Muscle of leg (tissue), 11 donors: ENCODE measurements around the gene PSTK. TPM values are rescaled to one million over a fixed set of nuclear protein-coding genes. Genes with fewer than 3 reads are reported as not detected.
A peak's percentile ranks its signal among the peaks of the same experiment; 100 is the strongest.

ENCODE experiments used
- DNase-seq: peaks from one replicate; pipeline ENCODE4 v3.0.0; 2013
- H3K27ac ChIP-seq: one replicate; pipeline ENCODE4 v1.5.1; 2013; ENCODE audit warnings: mild to moderate bottlenecking, low read length, control low read depth
- H3K27me3 ChIP-seq: one replicate; pipeline ENCODE4 v1.6.1; 2013; ENCODE audit warnings: low read length; ENCODE audit not compliant: control insufficient read depth, insufficient read depth
- H3K36me3 ChIP-seq: one replicate; pipeline ENCODE4 v1.6.1; 2013; ENCODE audit warnings: low read length; ENCODE audit not compliant: control insufficient read depth, insufficient read depth
- H3K4me1 ChIP-seq: one replicate; pipeline ENCODE4 v1.6.1; 2013; ENCODE audit warnings: low read length; ENCODE audit not compliant: control insufficient read depth, insufficient read depth
- H3K4me3 ChIP-seq: one replicate; pipeline ENCODE4 v1.5.1; 2013; ENCODE audit warnings: low read length, control low read depth
- H3K9me3 ChIP-seq: replicated peaks from 2 replicates; pipeline ENCODE4 v1.6.1; 2013; ENCODE audit warnings: low read depth, low read length; ENCODE audit not compliant: control insufficient read depth
- WGBS: methylation state at CpG from one replicate; pipeline ENCODE4 v1.1.5; 2013; ENCODE audit warnings: missing lambda C conversion rate; ENCODE audit not compliant: insufficient coverage; 5-methylcytosine and 5-hydroxymethylcytosine counted together
- polyA plus RNA-seq, 8 donors: library from polyadenylated mRNA; unstranded; fragments of 120-200 nt; gene quantifications; one replicate each; pipeline versions ENCODE4 v1.2.1 to v1.2.3, GENCODE V29; 2013; ENCODE audit warnings: inconsistent platforms in 1 of 8, low replicate concordance in 1 of 8; ENCODE audit not compliant: insufficient read length in 8 of 8, insufficient read depth in 1 of 8
- total RNA-seq: library from RNA; stranded (reverse); fragments of 120-200 nt; gene quantifications from one replicate; pipeline ENCODE4 v1.2.4, GENCODE V29; 2013

PSTK gene
- total and polyA plus RNA-seq, 9 donors, result 3.8 to 5.8 (median 4.4) TPM

- H3K27me3 ChIP-seq, result no peaks in the 10 kb centered on the region
- H3K4me3 ChIP-seq, result no peak overlapping the region
- no peak overlapping the region for H3K27ac ChIP-seq
- no peaks in the 10 kb centered on the region for H3K9me3 ChIP-seq
- no peaks in the 10 kb centered on the region for H3K36me3 ChIP-seq
- no peaks in the 10 kb centered on the region for H3K4me1 ChIP-seq
- no peak for DNase-seq
- 70% methylated on average over 4 of the region's 9 CpGs for WGBS
Measured at GRCh38 chr10:123017421-123018165, 37.4 kb downstream of the PSTK start.

- Histone ChIP-seq H3K27me3 (no peaks in the 10 kb centered on the region), H3K4me3 (no peak overlapping the region), H3K36me3 (no peaks in the 10 kb centered on the region), H3K27ac (no peak overlapping the region), H3K4me1 (no peaks in the 10 kb centered on the region), H3K9me3 (no peaks in the 10 kb centered on the region)
- WGBS, result 96% methylated on average over 3 of the region's 7 CpGs
- DNase-seq, result no peak
Measured at GRCh38 chr10:123018531-123018930, 38.3 kb downstream of the PSTK start.

DNA sequence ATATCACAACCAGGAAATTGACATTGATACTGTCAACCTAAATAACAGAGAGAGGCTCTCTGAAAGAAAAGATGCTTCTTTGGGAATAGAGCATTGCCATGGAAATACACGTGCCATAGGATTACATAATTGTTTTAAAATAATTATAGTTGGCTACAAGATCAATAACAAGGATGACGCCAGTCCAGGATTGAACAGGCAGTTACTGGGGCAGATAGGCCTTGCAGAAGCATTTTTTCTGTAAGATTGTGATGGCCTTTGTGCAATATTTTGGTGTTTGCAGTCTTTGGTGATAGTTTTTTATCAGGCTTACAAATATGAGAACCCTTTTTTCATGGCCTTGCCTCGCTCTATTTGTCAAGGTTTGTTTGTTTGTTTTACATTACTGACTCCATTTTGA, 39.1 kb downstream of the PSTK start:
- Histone ChIP-seq H3K27me3 (no peaks in the 10 kb centered on the region), H3K4me3 (no peak overlapping the region), H3K4me1 (no peaks in the 10 kb centered on the region), H3K9me3 (no peaks in the 10 kb centered on the region), H3K36me3 (no peaks in the 10 kb centered on the region), H3K27ac (no peak overlapping the region)
- WGBS, result no CpG with 5 or more reads among the region's 3 CpGs
- DNase-seq, result no peak

- Histone ChIP-seq H3K4me1 (no peaks in the 10 kb centered on the region), H3K9me3 (no peaks in the 10 kb centered on the region), H3K36me3 (no peaks in the 10 kb centered on the region), H3K27ac (no peak overlapping the region), H3K4me3 (no peak overlapping the region), H3K27me3 (no peaks in the 10 kb centered on the region)
- DNase-seq, result no peak
- no CpG with 5 or more reads among the region's 1 CpG for WGBS
Measured at GRCh38 chr10:123019941-123020703, 39.9 kb downstream of the PSTK start.

- no peaks in the 10 kb centered on the region for H3K36me3 ChIP-seq
- no peak for DNase-seq
- H3K4me1 ChIP-seq, result no peaks in the 10 kb centered on the region
- WGBS, result no CpG with 5 or more reads among the region's 3 CpGs
- H3K9me3 ChIP-seq, result no peaks in the 10 kb centered on the region
- H3K4me3 ChIP-seq, result no peak overlapping the region
- H3K27me3 ChIP-seq, result no peaks in the 10 kb centered on the region
- H3K27ac ChIP-seq, result no peak overlapping the region
Measured at GRCh38 chr10:123021517-123021916, 41.3 kb downstream of the PSTK start.

DNA sequence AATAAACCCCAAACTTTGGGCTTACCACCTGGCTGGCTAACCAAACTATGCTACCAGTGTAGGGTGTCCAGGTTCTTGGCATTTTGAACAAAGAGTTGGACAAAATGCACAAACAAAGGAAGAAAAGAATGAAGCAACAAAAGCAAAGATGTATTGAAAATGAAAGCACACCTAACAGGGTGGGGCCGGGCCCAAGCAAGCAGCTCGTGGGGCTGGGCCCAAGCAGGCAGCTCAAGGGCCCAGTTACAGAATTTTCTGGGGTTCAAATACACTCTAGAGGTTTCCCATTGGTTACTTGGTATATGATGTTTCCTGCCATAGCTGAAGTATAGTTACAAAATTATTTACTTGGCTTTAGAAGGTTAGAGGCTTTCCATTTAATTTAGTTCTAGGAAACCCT, 44.3 kb downstream of the PSTK start:
- WGBS, result 88% methylated on average over 2 of the region's 2 CpGs
- no peak overlapping the region for H3K27ac ChIP-seq
- no peaks in the 10 kb centered on the region for H3K4me1 ChIP-seq
- no peak overlapping the region for H3K4me3 ChIP-seq
- H3K36me3 ChIP-seq, result no peaks in the 10 kb centered on the region
- H3K9me3 ChIP-seq, result no peaks in the 10 kb centered on the region
- no peaks in the 10 kb centered on the region for H3K27me3 ChIP-seq
- no peak for DNase-seq

GRCh38 chr10:123026302-123026701, 46.1 kb downstream of the PSTK start:
- no peaks in the 10 kb centered on the region for H3K36me3 ChIP-seq
- H3K27me3 ChIP-seq, result no peaks in the 10 kb centered on the region
- no peaks in the 10 kb centered on the region for H3K4me1 ChIP-seq
- H3K4me3 ChIP-seq, result no peak overlapping the region
- no peaks in the 10 kb centered on the region for H3K9me3 ChIP-seq
- DNase-seq, result no peak
- no CpG with 5 or more reads among the region's 1 CpG for WGBS
- H3K27ac ChIP-seq, result no peak overlapping the region

DNA sequence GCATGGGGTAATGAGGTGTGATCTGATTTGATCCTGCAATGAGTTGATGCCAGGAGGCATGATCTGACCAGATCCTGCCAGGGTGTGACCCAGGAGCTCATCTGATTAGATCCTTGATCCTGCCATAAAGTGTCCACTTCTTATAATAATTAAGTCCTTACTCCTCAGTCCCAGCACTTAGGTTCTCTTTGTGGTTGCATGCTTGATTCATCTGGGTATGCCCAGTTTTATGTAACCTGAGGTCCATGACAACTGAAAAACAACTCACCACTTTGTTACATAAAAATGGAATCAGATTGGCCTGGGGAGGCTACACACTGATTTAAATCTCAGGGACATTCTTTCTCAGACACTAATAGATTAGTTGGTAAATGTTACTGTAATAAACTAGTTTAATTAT, 47.7 kb downstream of the PSTK start:
- no peaks in the 10 kb centered on the region for H3K27me3 ChIP-seq
- DNase-seq, result no peak
- H3K27ac ChIP-seq, result no peak overlapping the region

DNA sequence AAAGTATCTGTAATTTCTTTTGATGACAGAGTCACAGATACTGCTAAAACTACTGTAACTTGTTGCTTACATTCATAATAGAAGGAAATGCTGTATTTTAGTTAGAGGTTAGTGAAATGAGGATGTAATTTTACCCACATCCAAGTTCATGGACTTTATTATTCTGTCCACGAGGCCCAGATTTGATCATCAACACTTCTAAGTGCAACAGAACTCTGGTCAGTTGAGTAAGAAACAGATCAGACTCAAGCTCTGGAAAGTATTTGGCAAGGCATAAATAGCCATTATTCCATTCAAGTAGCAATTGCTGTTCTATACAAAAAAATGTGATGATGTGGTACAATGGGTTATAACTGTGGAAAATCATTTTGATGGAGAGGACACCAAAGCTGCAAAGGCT, 50.9 kb downstream of the PSTK start:
- Histone ChIP-seq H3K4me1 (no peaks in the 10 kb centered on the region), H3K4me3 (no peak overlapping the region), H3K36me3 (peaks cover 7% of the 10 kb centered on the region), H3K27me3 (no peaks in the 10 kb centered on the region), H3K27ac (no peak overlapping the region), H3K9me3 (no peaks in the 10 kb centered on the region)
- no CpG with 5 or more reads among the region's 1 CpG for WGBS
- DNase-seq, result peak; percentile 4

More for the DNA sequence above, 47.7 kb downstream of the PSTK start:
- Histone ChIP-seq H3K36me3 (no peaks in the 10 kb centered on the region), H3K4me3 (no peak overlapping the region), H3K4me1 (no peaks in the 10 kb centered on the region), H3K9me3 (no peaks in the 10 kb centered on the region)

DNA sequence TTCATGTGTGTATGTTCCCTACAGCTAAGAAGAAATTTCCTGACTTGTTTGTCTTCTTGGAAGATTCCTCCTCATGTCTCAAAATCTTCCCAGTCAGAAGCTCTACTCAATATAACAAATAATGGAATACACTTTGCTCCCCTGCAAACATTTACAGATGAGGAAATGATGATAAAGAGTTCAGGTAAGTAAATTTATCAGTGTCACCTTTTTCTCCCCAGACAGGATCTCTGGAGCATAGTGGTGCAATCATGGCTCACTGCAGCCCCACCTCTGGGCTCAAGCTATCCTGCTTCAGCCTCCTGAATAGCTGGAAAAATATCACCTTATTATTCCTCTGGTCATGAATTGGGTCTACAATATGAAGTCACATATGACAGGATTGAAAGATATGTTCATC, 54.1 kb downstream of the PSTK start:
- peaks cover 13% of the 10 kb centered on the region for H3K36me3 ChIP-seq
- H3K4me3 ChIP-seq, result no peak overlapping the region
- DNase-seq, result no peak
- no peaks in the 10 kb centered on the region for H3K27me3 ChIP-seq
- no peaks in the 10 kb centered on the region for H3K9me3 ChIP-seq
- no peaks in the 10 kb centered on the region for H3K4me1 ChIP-seq
- H3K27ac ChIP-seq, result no peak overlapping the region
